ENCODE measurements around the gene DNAJC3.
"Not testable (repeated sequence)": the region's sequence is repeated elsewhere in the genome, so short reads cannot be mapped to it uniquely, and the experiment has no call there.

The DNAJC3 gene

GRCh38 chr13:95671597-95671996, 5.3 kb upstream of the DNAJC3 start:
- DNase-seq (ENCODE audit: low read depth): no peak
- no peak for TF ChIP-seq CTCF (IDR thresholded peaks at IDR 0.05; ENCODE audit: low read depth, low read length, missing control alignments)
- no peak overlapping the region for H3K4me3 ChIP-seq (ENCODE audit: low read depth, low read length)

- DNase-seq (ENCODE audit: low read depth): peak; percentile 44
- peak overlapping the region; percentile 77 for H3K4me3 ChIP-seq (ENCODE audit: low read depth, low read length)
- TF ChIP-seq CTCF (IDR thresholded peaks at IDR 0.05; ENCODE audit: low read depth, low read length, missing control alignments): no peak
Observed at GRCh38 chr13:95676105-95676761, 706 bp upstream of the DNAJC3 start.

- no peak for TF ChIP-seq CTCF (IDR thresholded peaks at IDR 0.05; ENCODE audit: low read depth, low read length, missing control alignments)
- DNase-seq (ENCODE audit: low read depth): no peak
- H3K4me3 ChIP-seq (ENCODE audit: low read depth, low read length): peak overlapping the region; percentile 77
Observed at GRCh38 chr13:95677564-95678266, 776 bp downstream of the DNAJC3 start.

- TF ChIP-seq CTCF (IDR thresholded peaks at IDR 0.05; ENCODE audit: low read depth, low read length, missing control alignments): no peak
- DNase-seq (ENCODE audit: low read depth): no peak
- peak overlapping the region; percentile 77 for H3K4me3 ChIP-seq (ENCODE audit: low read depth, low read length)
Observed at GRCh38 chr13:95678967-95679366, 2.0 kb downstream of the DNAJC3 start.

- no peak overlapping the region; the same call in 1 of the 2 replicates for H3K4me3 ChIP-seq (ENCODE audit: low read depth, low read length)
- TF ChIP-seq CTCF (IDR thresholded peaks at IDR 0.05; ENCODE audit: low read depth, low read length, missing control alignments): no peak
- DNase-seq (ENCODE audit: low read depth): no peak
Observed at GRCh38 chr13:95679722-95680121, 2.8 kb downstream of the DNAJC3 start.

GRCh38 chr13:95684418-95684817, 7.5 kb downstream of the DNAJC3 start:
- no peak overlapping the region for H3K4me3 ChIP-seq (ENCODE audit: low read depth, low read length)
- no peak for DNase-seq (ENCODE audit: low read depth)
- TF ChIP-seq CTCF (IDR thresholded peaks at IDR 0.05; ENCODE audit: low read depth, low read length, missing control alignments): no peak

GRCh38 chr13:95684960-95685359, 8.0 kb downstream of the DNAJC3 start:
- DNase-seq (ENCODE audit: low read depth): not testable (repeated sequence)

More at GRCh38 chr13:95684960-95685359, 8.0 kb downstream of the DNAJC3 start:
- H3K4me3 ChIP-seq (ENCODE audit: low read depth, low read length): not testable (repeated sequence)

All from GM12864 (cell line).